Tibial artery (tissue), 4 donors: ENCODE measurements around the gene PELO.
A peak's percentile ranks its signal among the peaks of the same experiment; 100 is the strongest.

Experiments used
- DNase-seq, 2 donors: peaks; one replicate each; pipeline ENCODE4 v3.0.0-alpha.2; 2019
- H3K27ac ChIP-seq, 2 donors: fragments of 200-600 bp; sonication (generic) in 1 of 2; 1 replicate in 1 of 2; 2 replicates in 1 of 2; pipeline ENCODE4 v1.5.1; 2018 to 2019; ENCODE audit warnings: mild to moderate bottlenecking in 1 of 2
- H3K27me3 ChIP-seq, 2 donors: fragments of 200-600 bp; sonication (generic) in 1 of 2; one replicate each; pipeline versions ENCODE4 v1.5.1 to v1.6.0; 2016 to 2019
- H3K36me3 ChIP-seq, 3 donors: fragments of 200-600 bp; sonication (generic) in 2 of 3; one replicate each; pipeline ENCODE4 v1.5.1; 2016 to 2019; ENCODE audit warnings: mild to moderate bottlenecking in 2 of 3
- H3K4me1 ChIP-seq, 4 donors: fragments of 200-600 bp; sonication (generic) in 2 of 4; 1 replicate in 3 of 4; 2 replicates in 1 of 4; pipeline ENCODE4 v1.5.1; 2016 to 2019
- H3K4me3 ChIP-seq, 2 donors: fragments of 200-600 bp; sonication (generic) in 1 of 2; 1 replicate in 1 of 2; 2 replicates in 1 of 2; pipeline ENCODE4 v1.5.1; 2018 to 2019; ENCODE audit warnings: mild to moderate bottlenecking in 2 of 2
- H3K9me3 ChIP-seq, 3 donors: fragments of 200-600 bp; sonication (generic) in 1 of 3; one replicate each; pipeline ENCODE4 v1.5.1; 2016 to 2019
- CTCF ChIP-seq, 2 experiments: fragments of 200-600 bp in 1 of 2; fragments of 450-650 bp in 1 of 2; IDR thresholded peaks; one replicate each; pipeline ENCODE4 v1.5.1; 2017 to 2019; ENCODE audit warnings: antibody characterized with exemption in 2 of 2, mild to moderate bottlenecking in 1 of 2, moderate library complexity in 1 of 2
- intact Hi-C: fragments of 100-400 bp; cut with DNase I; formaldehyde crosslinking; loops from one replicate; pipeline ENCODE4 v1.15.0; 2023; ENCODE audit warnings: low total_unique reads

The PELO gene

DNA sequence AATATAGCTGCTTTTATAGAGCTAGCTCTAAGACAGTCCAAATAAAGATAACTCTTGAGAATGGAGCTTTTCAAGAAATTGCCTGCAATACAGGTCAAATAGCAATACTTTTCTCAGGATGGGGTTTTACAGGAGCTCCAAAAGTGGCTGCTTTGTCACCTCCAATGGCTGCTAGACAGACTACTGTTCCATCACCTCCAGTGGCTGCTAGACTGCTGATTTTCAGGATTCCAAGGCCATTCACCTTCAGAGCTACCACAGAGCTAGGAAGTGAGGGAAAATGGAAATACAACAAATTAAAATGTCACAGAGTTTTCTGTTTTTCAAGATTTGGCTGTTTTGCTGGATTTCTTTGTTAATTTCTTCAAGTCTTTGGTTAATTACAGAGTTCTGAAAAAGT lies 8.5 kb upstream of the PELO start:
- intact Hi-C loops, result no loop called here
- no peak for TF ChIP-seq CTCF (IDR thresholded peaks at IDR 0.05)
- peaks cover 0 to 16% (median 3%) of the 10 kb centered on the region in 4 donors for H3K4me1 ChIP-seq
- H3K9me3 ChIP-seq, result no peaks in the 10 kb centered on the region
- no peak overlapping the region for H3K4me3 ChIP-seq
- H3K36me3 ChIP-seq, result no peaks in the 10 kb centered on the region
- DNase-seq, result no peak
- no peak overlapping the region for H3K27ac ChIP-seq
- no peaks in the 10 kb centered on the region for H3K27me3 ChIP-seq

GRCh38 chr5:52783226-52783959 lies 4.3 kb upstream of the PELO start:
- Histone ChIP-seq H3K27ac (peak overlapping the region; percentile 2 to 40), H3K9me3 (no peaks in the 10 kb centered on the region), H3K4me3 (no peak overlapping the region), H3K36me3 (no peaks in the 10 kb centered on the region), H3K4me1 (peaks cover 0 to 38% (median 5%) of the 10 kb centered on the region in 4 donors), H3K27me3 (no peaks in the 10 kb centered on the region)
- peak; percentile 33 to 85 for DNase-seq
- intact Hi-C loops, result loop anchor here (10.0 kb wide), 1 partner anchor 89 kb away; no protein-coding TSS in a partner anchor
- TF ChIP-seq CTCF (IDR thresholded peaks at IDR 0.05), result no peak

GRCh38 chr5:52784737-52785136 lies 3.0 kb upstream of the PELO start:
- no peak for TF ChIP-seq CTCF (IDR thresholded peaks at IDR 0.05)
- intact Hi-C loops, result loop anchor here (10.0 kb wide), 1 partner anchor 90 kb away; no protein-coding TSS in a partner anchor
- Histone ChIP-seq H3K4me1 (peaks cover 0 to 38% (median 5%) of the 10 kb centered on the region in 4 donors), H3K36me3 (no peaks in the 10 kb centered on the region), H3K27ac (peak overlapping the region; percentile 28 to 40), H3K9me3 (no peaks in the 10 kb centered on the region), H3K27me3 (no peaks in the 10 kb centered on the region), H3K4me3 (no peak overlapping the region)
- DNase-seq, result no peak

- Histone ChIP-seq H3K27me3 (no peaks in the 10 kb centered on the region), H3K4me3 (peak overlapping the region; percentile 66 to 86), H3K27ac (peak overlapping the region; percentile 95 to 96), H3K36me3 (no peaks in the 10 kb centered on the region), H3K4me1 (peaks cover 0 to 54% (median 5%) of the 10 kb centered on the region in 4 donors), H3K9me3 (no peaks in the 10 kb centered on the region)
- no peak for TF ChIP-seq CTCF (IDR thresholded peaks at IDR 0.05)
- DNase-seq, result no peak
- intact Hi-C loops, result loop anchor here (10.0 kb wide), 1 partner anchor 92 kb away; no protein-coding TSS in a partner anchor
Measured at GRCh38 chr5:52786391-52786790, 1.3 kb upstream of the PELO start.

GRCh38 chr5:52786949-52787599 lies 642 bp upstream of the PELO start:
- Histone ChIP-seq H3K4me3 (peak overlapping the region; percentile 66 to 86), H3K27me3 (no peaks in the 10 kb centered on the region), H3K36me3 (no peaks in the 10 kb centered on the region), H3K27ac (peak overlapping the region; percentile 95 to 96), H3K4me1 (peaks cover 0 to 59% (median 5%) of the 10 kb centered on the region in 4 donors), H3K9me3 (no peaks in the 10 kb centered on the region)
- intact Hi-C loops, result loop anchor here (10.0 kb wide), 1 partner anchor 92 kb away; no protein-coding TSS in a partner anchor
- DNase-seq, result peak; percentile 28 to 69
- TF ChIP-seq CTCF (IDR thresholded peaks at IDR 0.05), result peak in 1 of 2 experiments; percentile 43
